GM12873 (cell line): ENCODE data around the gene RABGEF1.

ENCODE experiments used
- CTCF ChIP-seq: IDR thresholded peaks from 2 replicates; pipeline ENCODE4 v1.5.1; 2012; ENCODE audit warnings: low read depth, mild to moderate bottlenecking, moderate library complexity, low read length, control low read depth; ENCODE audit not compliant: insufficient read depth; ENCODE audit errors: missing control alignments

The RABGEF1 gene

GRCh38 chr7:66800591-66800990 is 60.1 kb downstream of the RABGEF1 start:
- TF ChIP-seq CTCF, result no peak

- TF ChIP-seq CTCF, result no peak
Observed at GRCh38 chr7:66804001-66804400, 63.5 kb downstream of the RABGEF1 start.

GRCh38 chr7:66807736-66808135 is 67.2 kb downstream of the RABGEF1 start:
- no peak for TF ChIP-seq CTCF

- TF ChIP-seq CTCF, result no peak
Observed at GRCh38 chr7:66810716-66811115, 70.2 kb downstream of the RABGEF1 start.

- TF ChIP-seq CTCF, result no peak
Observed at GRCh38 chr7:66815951-66816350, 75.4 kb downstream of the RABGEF1 start.

GRCh38 chr7:66824041-66824440 is 83.5 kb downstream of the RABGEF1 start:
- TF ChIP-seq CTCF, result no peak

GRCh38 chr7:66825538-66825937 is 85.0 kb downstream of the RABGEF1 start:
- TF ChIP-seq CTCF, result peak; percentile 66
